Fibroblast of lung (primary cell): ENCODE data around the gene CTDSP2. TPM values are rescaled to one million over a fixed set of nuclear protein-coding genes. Genes with fewer than 3 reads are reported as not detected.

Source experiments
- DNase-seq, 2 donors: peaks; one replicate each; pipeline versions ENCODE4 v3.0.0 to v3.0.0-alpha.2; 2010; ENCODE audit warnings: low read depth in 2 of 2
- H2AFZ ChIP-seq: 2 replicates; pipeline ENCODE4 v1.5.1; 2012; ENCODE audit warnings: low read length, control low read depth, inconsistent platforms
- H3K27ac ChIP-seq: 2 replicates; pipeline ENCODE4 v1.5.1; 2011; ENCODE audit warnings: low read length, control low read depth; ENCODE audit not compliant: insufficient read depth
- H3K27me3 ChIP-seq: 2 replicates; pipeline ENCODE4 v1.5.1; 2011; ENCODE audit warnings: mild to moderate bottlenecking, low read length; ENCODE audit not compliant: control insufficient read depth, insufficient read depth
- H3K36me3 ChIP-seq: 2 replicates; pipeline ENCODE4 v1.5.1; 2011; ENCODE audit warnings: low read length; ENCODE audit not compliant: control insufficient read depth, insufficient read depth
- H3K4me1 ChIP-seq: 2 replicates; pipeline ENCODE4 v1.5.1; 2011; ENCODE audit warnings: low read length; ENCODE audit not compliant: control insufficient read depth, insufficient read depth; ENCODE audit errors: extremely low read depth
- H3K4me2 ChIP-seq: 2 replicates; pipeline ENCODE4 v1.5.1; 2011; ENCODE audit warnings: low read length, control low read depth; ENCODE audit not compliant: insufficient read depth; ENCODE audit errors: extremely low read depth
- H3K4me3 ChIP-seq, 4 experiments: fragments of 200-600 bp in 1 of 4; sonication (generic) in 1 of 4; replicated peaks in 1 of 4; 2 replicates each; pipeline ENCODE4 v1.5.1; 2011 to 2016; ENCODE audit warnings: low read length in 4 of 4, low read depth in 3 of 4, mild to moderate bottlenecking in 3 of 4, control low read depth in 2 of 4, inconsistent platforms in 1 of 4, mixed read lengths in 1 of 4; ENCODE audit not compliant: insufficient read depth in 1 of 4; ENCODE audit errors: control extremely low read depth in 1 of 4
- H3K79me2 ChIP-seq: 2 replicates; pipeline ENCODE4 v1.5.1; 2012; ENCODE audit warnings: mild to moderate bottlenecking, low read length, inconsistent platforms; ENCODE audit not compliant: control insufficient read depth, insufficient read depth
- H3K9ac ChIP-seq: 2 replicates; pipeline ENCODE4 v1.5.1; 2011; ENCODE audit warnings: mild to moderate bottlenecking, low read length, control low read depth; ENCODE audit not compliant: insufficient read depth
- H3K9me3 ChIP-seq: 2 replicates; pipeline ENCODE4 v1.5.1; 2012; ENCODE audit warnings: low read depth, low read length; ENCODE audit not compliant: control insufficient read depth, insufficient read depth
- H4K20me1 ChIP-seq: 2 replicates; pipeline ENCODE4 v1.5.1; 2011; ENCODE audit warnings: low read length; ENCODE audit not compliant: control insufficient read depth, insufficient read depth; ENCODE audit errors: extremely low read depth
- EZH2 ChIP-seq: IDR thresholded peaks from 2 replicates; pipeline ENCODE4 v1.5.1; 2012; ENCODE audit warnings: low read length, control low read depth, mild to moderate bottlenecking; ENCODE audit errors: missing control alignments
- polyA plus RNA-seq, 2 donors: library from polyadenylated mRNA; depleted of rRNA in 1 of 2; stranded (reverse) in 1 of 2; unstranded in 1 of 2; fragments of >200 nt; gene quantifications; 2 replicates each; pipeline ENCODE4 v1.2.1, GENCODE V29; 2011 to 2012; ENCODE audit warnings: missing spikeins in 1 of 2
- total RNA-seq: library from RNA; depleted of rRNA; stranded (reverse); fragments of >200 nt; gene quantifications from 2 replicates; pipeline ENCODE4 v1.2.1, GENCODE V29; 2014
- TF ChIP-seq, protein P1 (sequence below), 2 donors: IDR thresholded peaks in 1 of 2; conservative IDR thresholded peaks in 1 of 2; 1 replicate in 1 of 2; 2 replicates in 1 of 2; pipeline ENCODE4 v1.5.1; 2011 to 2012; ENCODE audit warnings: low read length in 2 of 2, control low read depth in 1 of 2, inconsistent platforms in 1 of 2, low read depth in 1 of 2, mild to moderate bottlenecking in 1 of 2

The CTDSP2 gene
- total and polyA plus RNA-seq, 2 donors (not counting 1 experiment from before 2014, with no cell fraction given) = 92.0 to 208 TPM

DNA sequence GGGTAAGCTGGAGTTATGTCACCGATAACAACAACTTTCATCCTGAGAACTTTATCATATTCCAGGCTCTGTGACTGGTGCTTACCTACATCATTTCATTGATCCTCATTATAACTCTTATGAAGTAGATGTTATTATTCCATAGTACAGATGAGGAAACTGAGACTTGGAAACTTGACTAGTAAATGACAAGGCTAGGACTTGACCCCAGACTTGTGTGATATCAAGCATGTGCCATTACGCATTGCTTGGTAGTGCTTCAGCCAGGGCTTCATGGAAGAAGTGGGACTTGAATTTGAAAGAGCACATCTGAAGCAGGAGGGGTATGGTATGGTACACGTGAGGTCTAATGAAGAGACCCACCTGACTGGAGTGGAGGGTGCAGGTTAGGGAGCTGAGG lies 39.9 kb downstream of the CTDSP2 start:
- H4K20me1 ChIP-seq = no peaks in the 10 kb centered on the region
- no peak for TF ChIP-seq EZH2
- TF ChIP-seq, protein P1, sequence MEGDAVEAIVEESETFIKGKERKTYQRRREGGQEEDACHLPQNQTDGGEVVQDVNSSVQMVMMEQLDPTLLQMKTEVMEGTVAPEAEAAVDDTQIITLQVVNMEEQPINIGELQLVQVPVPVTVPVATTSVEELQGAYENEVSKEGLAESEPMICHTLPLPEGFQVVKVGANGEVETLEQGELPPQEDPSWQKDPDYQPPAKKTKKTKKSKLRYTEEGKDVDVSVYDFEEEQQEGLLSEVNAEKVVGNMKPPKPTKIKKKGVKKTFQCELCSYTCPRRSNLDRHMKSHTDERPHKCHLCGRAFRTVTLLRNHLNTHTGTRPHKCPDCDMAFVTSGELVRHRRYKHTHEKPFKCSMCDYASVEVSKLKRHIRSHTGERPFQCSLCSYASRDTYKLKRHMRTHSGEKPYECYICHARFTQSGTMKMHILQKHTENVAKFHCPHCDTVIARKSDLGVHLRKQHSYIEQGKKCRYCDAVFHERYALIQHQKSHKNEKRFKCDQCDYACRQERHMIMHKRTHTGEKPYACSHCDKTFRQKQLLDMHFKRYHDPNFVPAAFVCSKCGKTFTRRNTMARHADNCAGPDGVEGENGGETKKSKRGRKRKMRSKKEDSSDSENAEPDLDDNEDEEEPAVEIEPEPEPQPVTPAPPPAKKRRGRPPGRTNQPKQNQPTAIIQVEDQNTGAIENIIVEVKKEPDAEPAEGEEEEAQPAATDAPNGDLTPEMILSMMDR (conservative IDR thresholded peaks at IDR 0.05 in 1 of 2, IDR thresholded peaks at IDR 0.05 in 1 of 2; ENCODE audit: low read depth in 1 of 2, low read length in 2 of 2) = no peak
- H3K4me1 ChIP-seq = no peaks in the 10 kb centered on the region
- H3K4me3 ChIP-seq = no peak overlapping the region
- no peak for DNase-seq
- H3K36me3 ChIP-seq = peaks cover 13% of the 10 kb centered on the region
- H2AFZ ChIP-seq = no peak overlapping the region
- H3K79me2 ChIP-seq = no peaks in the 10 kb centered on the region
- H3K27me3 ChIP-seq = no peaks in the 10 kb centered on the region
- H3K4me2 ChIP-seq = no peak overlapping the region
- H3K9ac ChIP-seq = no peak overlapping the region
- no peaks in the 10 kb centered on the region for H3K9me3 ChIP-seq
- no peak overlapping the region for H3K27ac ChIP-seq

DNA sequence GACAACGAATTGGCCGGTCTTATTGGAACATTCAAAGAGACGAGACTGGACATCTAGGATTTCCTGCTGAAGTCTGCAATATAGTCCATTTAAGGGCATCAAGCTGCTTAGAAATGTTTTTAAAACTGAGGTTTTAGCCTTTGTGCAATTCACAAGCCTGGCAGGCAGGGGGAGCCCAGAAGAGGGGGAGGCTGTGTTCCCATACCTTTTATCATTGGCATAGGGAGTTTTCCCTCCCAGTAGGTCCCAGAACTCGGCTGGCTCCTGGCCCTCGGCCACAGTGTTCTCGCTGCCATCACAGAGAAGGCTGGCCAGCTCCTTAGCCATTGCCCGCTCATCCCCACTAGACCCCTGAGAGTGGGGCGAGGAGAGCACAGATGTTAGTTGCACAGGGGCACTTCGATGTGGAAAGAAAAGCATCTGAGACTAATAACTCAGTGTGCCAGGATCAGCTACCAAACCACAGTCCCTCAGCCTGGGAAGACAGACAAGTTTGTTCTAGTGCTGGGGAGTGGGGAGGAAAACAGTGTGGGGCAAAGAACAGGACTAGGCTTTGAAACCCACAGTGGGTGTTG lies 43.1 kb downstream of the CTDSP2 start:
- DNase-seq = peak; percentile 37 to 58
- H3K27me3 ChIP-seq = no peaks in the 10 kb centered on the region
- H3K36me3 ChIP-seq = peaks cover 12% of the 10 kb centered on the region
- no peaks in the 10 kb centered on the region for H3K4me1 ChIP-seq
- no peak overlapping the region for H3K27ac ChIP-seq
- H4K20me1 ChIP-seq = no peaks in the 10 kb centered on the region
- no peak for TF ChIP-seq EZH2
- TF ChIP-seq, protein P1 (conservative IDR thresholded peaks at IDR 0.05 in 1 of 2, IDR thresholded peaks at IDR 0.05 in 1 of 2; ENCODE audit: low read depth in 1 of 2, low read length in 2 of 2) = peak; percentile 81 to 85
- no peak overlapping the region for H3K4me3 ChIP-seq
- no peaks in the 10 kb centered on the region for H3K79me2 ChIP-seq
- no peak overlapping the region for H3K4me2 ChIP-seq
- no peak overlapping the region for H3K9ac ChIP-seq
- no peak overlapping the region for H2AFZ ChIP-seq
- no peaks in the 10 kb centered on the region for H3K9me3 ChIP-seq

DNA sequence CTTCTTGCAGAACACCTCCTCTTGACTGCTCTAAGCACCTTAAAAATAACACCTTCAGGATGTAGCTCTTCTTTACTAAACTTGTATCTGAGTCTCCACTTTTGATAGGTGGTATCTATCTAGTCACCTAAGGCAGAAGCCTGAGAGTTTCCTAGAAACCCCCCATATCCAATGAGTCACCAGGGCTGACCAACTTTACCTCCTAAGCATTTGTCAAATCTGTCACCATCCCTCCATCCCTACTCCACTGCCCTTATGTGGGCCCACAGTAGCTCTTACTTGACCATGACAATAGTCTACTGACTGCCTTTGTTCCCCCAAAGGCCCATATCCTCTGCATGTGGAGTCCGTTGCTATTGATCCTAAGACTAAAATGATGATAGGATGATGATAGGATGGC lies 43.9 kb downstream of the CTDSP2 start:
- no peaks in the 10 kb centered on the region for H3K9me3 ChIP-seq
- TF ChIP-seq EZH2 = no peak
- TF ChIP-seq, protein P1 (conservative IDR thresholded peaks at IDR 0.05 in 1 of 2, IDR thresholded peaks at IDR 0.05 in 1 of 2; ENCODE audit: low read depth in 1 of 2, low read length in 2 of 2) = no peak

More for the DNA sequence above, 43.9 kb downstream of the CTDSP2 start:
- peaks cover 6% of the 10 kb centered on the region for H3K36me3 ChIP-seq
- H3K79me2 ChIP-seq = no peaks in the 10 kb centered on the region
- H3K4me1 ChIP-seq = no peaks in the 10 kb centered on the region
- no peak overlapping the region for H3K27ac ChIP-seq
- no peak overlapping the region for H3K9ac ChIP-seq
- H4K20me1 ChIP-seq = no peaks in the 10 kb centered on the region
- H3K4me3 ChIP-seq = no peak overlapping the region
- H3K27me3 ChIP-seq = no peaks in the 10 kb centered on the region
- no peak for DNase-seq
- H3K4me2 ChIP-seq = no peak overlapping the region
- no peak overlapping the region for H2AFZ ChIP-seq
